ENCODE measurements around the gene DCX. TPM values are rescaled to one million over a fixed set of nuclear protein-coding genes. Genes with fewer than 3 reads are reported as not detected.

Gene DCX
- total RNA-seq, 1 experiment from 2014 or later: not detected

GRCh38 chrX:111460607-111461006, 48.6 kb upstream of the DCX start:
- Histone ChIP-seq H3K4me3 (replicated peaks in 1 of 2; ENCODE audit: low read depth in 1 of 2, low read length in 2 of 2) (no peak overlapping the region), H3K9me2 (ENCODE audit: insufficient read depth) (no peaks in the 10 kb centered on the region), H3K36me3 (ENCODE audit: control insufficient read depth in 1 of 2, insufficient read depth in 2 of 2, low read length in 2 of 2) (no peaks in the 10 kb centered on the region), H2AFZ (ENCODE audit: low read depth, low read length, poor library complexity, severe bottlenecking) (no peak overlapping the region), H4K20me1 (ENCODE audit: insufficient read depth) (no peaks in the 10 kb centered on the region), H3K9me3 (ENCODE audit: control insufficient read depth in 1 of 2, insufficient read depth in 1 of 2, low read depth in 1 of 2, low read length in 2 of 2) (no peaks in the 10 kb centered on the region), H3K27ac (ENCODE audit: low read depth, low read length) (no peak overlapping the region), H3K4me1 (ENCODE audit: control insufficient read depth in 1 of 2, insufficient read depth in 2 of 2, low read length in 2 of 2) (no peaks in the 10 kb centered on the region), H3K27me3 (ENCODE audit: insufficient read depth, low read length) (no peaks in the 10 kb centered on the region), H3K4me2 (ENCODE audit: low read length) (no peak overlapping the region), H3K9ac (ENCODE audit: low read length) (no peak overlapping the region), H3K79me2 (ENCODE audit: insufficient read depth, low read length) (no peaks in the 10 kb centered on the region)
- ChIA-PET CTCF (no interaction called here), POLR2A (no interaction called here), RAD21 (ENCODE audit: low non-redundant PET in 1 of 2, low total read pairs in 2 of 2, uncharacterized antibody in 2 of 2, unreplicated experiment in 2 of 2) (no interaction called here)
- no peak for ATAC-seq
- no peak for TF ChIP-seq CBX3 (IDR thresholded peaks at IDR 0.05; ENCODE audit: low read depth)
- TF ChIP-seq CTCF (IDR thresholded peaks at IDR 0.05 in 2 of 3, conservative IDR thresholded peaks at IDR 0.05 in 1 of 3; ENCODE audit: borderline replicate concordance in 1 of 3, insufficient read depth in 1 of 3, low read depth in 2 of 3, low read length in 2 of 3): no peak
- TF ChIP-seq EZH2phosphoT487 (IDR thresholded peaks at IDR 0.05; ENCODE audit: borderline replicate concordance): no peak
- no peak for TF ChIP-seq ZNF274 (IDR thresholded peaks at IDR 0.05; ENCODE audit: low read depth, low read length)
- no peak for TF ChIP-seq YY1 (IDR thresholded peaks at IDR 0.05; ENCODE audit: extremely low read depth, insufficient replicate concordance, low read depth, low read length)
- TF ChIP-seq ZBTB33 (IDR thresholded peaks at IDR 0.05; ENCODE audit: extremely low read depth, insufficient replicate concordance, low read length): no peak
- no peak for TF ChIP-seq POLR2AphosphoS5 (IDR thresholded peaks at IDR 0.05; ENCODE audit: low read depth, low read length)
- TF ChIP-seq ZFX (IDR thresholded peaks at IDR 0.05): no peak
- TF ChIP-seq ELF1 (IDR thresholded peaks at IDR 0.05; ENCODE audit: borderline replicate concordance, low read depth): no peak
- no peak for TF ChIP-seq CEBPB (IDR thresholded peaks at IDR 0.05; ENCODE audit: low read depth)
- no peak for TF ChIP-seq POLR2A (IDR thresholded peaks at IDR 0.05; ENCODE audit: borderline replicate concordance, extremely low read depth, insufficient read depth, insufficient read length)
- no peak for TF ChIP-seq FOSL1 (IDR thresholded peaks at IDR 0.05; ENCODE audit: low read depth)
- no peak for TF ChIP-seq TCF7L2 (IDR thresholded peaks at IDR 0.05; ENCODE audit: borderline replicate concordance, extremely low read depth, insufficient read depth, insufficient read length)
- TF ChIP-seq, protein P1, sequence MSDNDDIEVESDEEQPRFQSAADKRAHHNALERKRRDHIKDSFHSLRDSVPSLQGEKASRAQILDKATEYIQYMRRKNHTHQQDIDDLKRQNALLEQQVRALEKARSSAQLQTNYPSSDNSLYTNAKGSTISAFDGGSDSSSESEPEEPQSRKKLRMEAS (IDR thresholded peaks at IDR 0.05): no peak
- no peak for TF ChIP-seq JUND (IDR thresholded peaks at IDR 0.05)
- TF ChIP-seq RAD21 (IDR thresholded peaks at IDR 0.05; ENCODE audit: low read depth): no peak
- DNase-seq (ENCODE audit: low read depth, low spot score): no peak
- intact Hi-C loops (cut with micrococcal nuclease): no loop called here
- no TSS peak for BruUV-seq (replicated peaks)

Measured in HCT116 (cell line).